GM04503 (cell line): ENCODE data around the gene YOD1.
A peak's percentile ranks its signal among the peaks of the same experiment; 100 is the strongest.

ENCODE experiments used
- DNase-seq: peaks from one replicate; pipeline ENCODE4 v3.0.0-alpha.2; 2012; ENCODE audit warnings: low read depth

The YOD1 gene

GRCh38 chr1:207051191-207051943 is at the start of gene YOD1:
TSS of gene YOD1 (minus strand) at chr1:207051208. CDS start at chr1:207051030, 178 bp downstream.
- no peak for DNase-seq

- DNase-seq: no peak
Observed at GRCh38 chr1:207097871-207098324, 46.9 kb upstream of the YOD1 start.

- DNase-seq: no peak
Observed at GRCh38 chr1:207093944-207094343, 42.9 kb upstream of the YOD1 start.

GRCh38 chr1:207091200-207091908 is 40.3 kb upstream of the YOD1 start:
- no peak for DNase-seq

- no peak for DNase-seq
Observed at GRCh38 chr1:207089627-207090355, 38.8 kb upstream of the YOD1 start.

- DNase-seq: no peak
Observed at GRCh38 chr1:207088701-207089626, 38.0 kb upstream of the YOD1 start, which contains the start of gene C4BPB. TSS of gene C4BPB (plus strand) at chr1:207088860. CDS start at chr1:207089532, 672 bp downstream.

GRCh38 chr1:207088161-207088560 is 37.2 kb upstream of the YOD1 start:
- DNase-seq: no peak

- no peak for DNase-seq
Observed at GRCh38 chr1:207085887-207086286, 34.9 kb upstream of the YOD1 start.

GRCh38 chr1:207084701-207085180 is 33.7 kb upstream of the YOD1 start:
- DNase-seq: no peak

- no peak for DNase-seq
Observed at GRCh38 chr1:207084232-207084631, 33.2 kb upstream of the YOD1 start.

- no peak for DNase-seq
Observed at GRCh38 chr1:207081806-207082205, 30.8 kb upstream of the YOD1 start.

- no peak for DNase-seq
Observed at GRCh38 chr1:207081088-207081487, 30.1 kb upstream of the YOD1 start.

GRCh38 chr1:207079706-207080241 is 28.8 kb upstream of the YOD1 start:
- no peak for DNase-seq

GRCh38 chr1:207078578-207079132 is 27.6 kb upstream of the YOD1 start:
- DNase-seq: no peak

- DNase-seq: peak; percentile 42
Observed at GRCh38 chr1:207077470-207078377, 26.7 kb upstream of the YOD1 start.

GRCh38 chr1:207077012-207077411 is 26.0 kb upstream of the YOD1 start:
- DNase-seq: no peak

GRCh38 chr1:207076181-207076955 is 25.4 kb upstream of the YOD1 start:
- no peak for DNase-seq

GRCh38 chr1:207073906-207074820 is 23.2 kb upstream of the YOD1 start:
- no peak for DNase-seq
